ENCODE measurements around the gene DLGAP1. TPM values are rescaled to one million over a fixed set of nuclear protein-coding genes. Genes with fewer than 3 reads are reported as not detected.

The DLGAP1 gene
- polyA plus RNA-seq, 1 of the 3 experiments (the other 2 are of a cell fraction): not detected

DNA sequence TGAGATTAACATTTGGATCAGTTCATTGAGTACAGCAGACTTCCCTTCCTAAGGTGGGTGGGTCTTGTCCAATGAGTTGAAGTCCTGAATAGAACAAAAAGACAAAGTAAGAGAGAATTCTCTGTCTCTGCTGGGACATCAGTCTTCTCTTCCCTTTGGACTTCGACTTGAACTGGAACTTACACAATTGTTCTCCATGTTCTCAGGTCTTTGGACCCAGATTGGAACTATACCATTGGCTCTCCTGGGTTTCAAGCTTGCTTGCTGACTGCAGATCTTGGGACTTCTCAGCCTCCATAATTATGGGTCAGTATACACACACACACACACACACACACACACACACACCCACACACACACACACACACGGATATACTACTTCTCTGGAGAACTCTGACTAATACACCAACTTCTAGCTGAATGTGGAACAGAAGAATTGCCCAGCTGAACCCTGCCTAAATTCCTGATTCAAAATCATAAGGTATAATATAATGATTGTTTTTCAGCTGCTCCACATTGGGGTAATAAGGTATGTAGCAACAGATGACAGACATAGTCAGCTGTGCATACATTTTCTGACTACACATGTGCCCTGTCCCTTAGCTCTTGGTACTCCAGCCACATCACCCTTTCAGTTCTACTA is 791.1 kb downstream of the DLGAP1 start:
- CTCF ChIA-PET: interaction anchor here (0.7 to 8.4 kb wide), 9 partner anchors 13 to 417 kb away, joined by 3 to 233 read pairs (median 11); partner anchors contain the start of gene MYL12A
- Histone ChIP-seq H3K9ac (no peak overlapping the region), H2AFZ (ENCODE audit: low read depth) (no peak overlapping the region), H3K9me2 (no peaks in the 10 kb centered on the region), H3K4me2 (no peak overlapping the region), H4K20me1 (ENCODE audit: insufficient read depth) (no peaks in the 10 kb centered on the region), H3K27me3 (ENCODE audit: insufficient read depth) (no peaks in the 10 kb centered on the region), H3K4me1 (ENCODE audit: control insufficient read depth in 1 of 2, insufficient read depth in 2 of 2, low read depth in 1 of 2, low read length in 1 of 2) (peaks cover 5 to 18% of the 10 kb centered on the region in 2 experiments; a peak in 2 of 4 replicates), H3K79me2 (ENCODE audit: insufficient read depth) (no peaks in the 10 kb centered on the region), H3K27ac (ENCODE audit: low read depth in 2 of 2, low read length in 1 of 2) (no peak overlapping the region), H3K9me3 (no peaks in the 10 kb centered on the region), H3K4me3 (ENCODE audit: low read depth in 2 of 2, low read length in 1 of 2) (no peak overlapping the region), H3K36me3 (replicated peaks in 1 of 2; ENCODE audit: control insufficient read depth in 1 of 2, insufficient read depth in 2 of 2, low read length in 1 of 2) (no peaks in the 10 kb centered on the region), H3F3A (replicated peaks; ENCODE audit: insufficient read depth) (no peaks in the 10 kb centered on the region)
- no peak for DNase-seq
- TF ChIP-seq RFX5 (IDR thresholded peaks at IDR 0.05; ENCODE audit: low read length) (no peak), TEAD4 (IDR thresholded peaks at IDR 0.05; ENCODE audit: borderline replicate concordance, insufficient read depth) (no peak), POLR2AphosphoS5 (IDR thresholded peaks at IDR 0.05; ENCODE audit: low read depth, low read length) (no peak), RXRA (IDR thresholded peaks at IDR 0.05; ENCODE audit: borderline replicate concordance, low read depth) (no peak), SMC3 (IDR thresholded peaks at IDR 0.05; ENCODE audit: low read depth, low read length) (no peak), MEF2A (IDR thresholded peaks at IDR 0.05; ENCODE audit: borderline replicate concordance, low read depth) (no peak), TAF1 (IDR thresholded peaks at IDR 0.05; ENCODE audit: borderline replicate concordance, low read depth, low read length) (no peak), FOXJ3 (CRISPR knock-in tag; IDR thresholded peaks at IDR 0.05) (no peak), RCOR1 (IDR thresholded peaks at IDR 0.05; ENCODE audit: low read length) (no peak), EZH2phosphoT487 (IDR thresholded peaks at IDR 0.05; ENCODE audit: borderline replicate concordance, low read depth) (no peak)
- TF ChIP-seq, protein P1, sequence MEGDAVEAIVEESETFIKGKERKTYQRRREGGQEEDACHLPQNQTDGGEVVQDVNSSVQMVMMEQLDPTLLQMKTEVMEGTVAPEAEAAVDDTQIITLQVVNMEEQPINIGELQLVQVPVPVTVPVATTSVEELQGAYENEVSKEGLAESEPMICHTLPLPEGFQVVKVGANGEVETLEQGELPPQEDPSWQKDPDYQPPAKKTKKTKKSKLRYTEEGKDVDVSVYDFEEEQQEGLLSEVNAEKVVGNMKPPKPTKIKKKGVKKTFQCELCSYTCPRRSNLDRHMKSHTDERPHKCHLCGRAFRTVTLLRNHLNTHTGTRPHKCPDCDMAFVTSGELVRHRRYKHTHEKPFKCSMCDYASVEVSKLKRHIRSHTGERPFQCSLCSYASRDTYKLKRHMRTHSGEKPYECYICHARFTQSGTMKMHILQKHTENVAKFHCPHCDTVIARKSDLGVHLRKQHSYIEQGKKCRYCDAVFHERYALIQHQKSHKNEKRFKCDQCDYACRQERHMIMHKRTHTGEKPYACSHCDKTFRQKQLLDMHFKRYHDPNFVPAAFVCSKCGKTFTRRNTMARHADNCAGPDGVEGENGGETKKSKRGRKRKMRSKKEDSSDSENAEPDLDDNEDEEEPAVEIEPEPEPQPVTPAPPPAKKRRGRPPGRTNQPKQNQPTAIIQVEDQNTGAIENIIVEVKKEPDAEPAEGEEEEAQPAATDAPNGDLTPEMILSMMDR (IDR thresholded peaks at IDR 0.05): no peak
- TF ChIP-seq, protein P2, sequence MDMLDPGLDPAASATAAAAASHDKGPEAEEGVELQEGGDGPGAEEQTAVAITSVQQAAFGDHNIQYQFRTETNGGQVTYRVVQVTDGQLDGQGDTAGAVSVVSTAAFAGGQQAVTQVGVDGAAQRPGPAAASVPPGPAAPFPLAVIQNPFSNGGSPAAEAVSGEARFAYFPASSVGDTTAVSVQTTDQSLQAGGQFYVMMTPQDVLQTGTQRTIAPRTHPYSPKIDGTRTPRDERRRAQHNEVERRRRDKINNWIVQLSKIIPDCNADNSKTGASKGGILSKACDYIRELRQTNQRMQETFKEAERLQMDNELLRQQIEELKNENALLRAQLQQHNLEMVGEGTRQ (IDR thresholded peaks at IDR 0.05; ENCODE audit: borderline replicate concordance, low read depth, low read length): no peak
- POLR2A ChIA-PET: interaction anchor here (1.3 kb wide), 1 partner anchor 380 kb away, joined by 3 read pairs; no protein-coding TSS in a partner anchor
- 100% methylated on average over 2 of the region's 2 CpGs for WGBS (ENCODE audit: low lambda C conversion rate)

GRCh38 chr18:3661989-3662388 is 793.1 kb downstream of the DLGAP1 start:
- Histone ChIP-seq H3K4me3 (ENCODE audit: low read depth in 2 of 2, low read length in 1 of 2) (no peak overlapping the region), H2AFZ (ENCODE audit: low read depth) (no peak overlapping the region), H3K9me3 (no peaks in the 10 kb centered on the region), H3K36me3 (replicated peaks in 1 of 2; ENCODE audit: control insufficient read depth in 1 of 2, insufficient read depth in 2 of 2, low read length in 1 of 2) (no peaks in the 10 kb centered on the region), H3F3A (replicated peaks; ENCODE audit: insufficient read depth) (no peaks in the 10 kb centered on the region), H3K27ac (ENCODE audit: low read depth in 2 of 2, low read length in 1 of 2) (no peak overlapping the region), H3K79me2 (ENCODE audit: insufficient read depth) (no peaks in the 10 kb centered on the region), H3K27me3 (ENCODE audit: insufficient read depth) (no peaks in the 10 kb centered on the region), H3K4me2 (no peak overlapping the region), H4K20me1 (ENCODE audit: insufficient read depth) (no peaks in the 10 kb centered on the region), H3K9me2 (no peaks in the 10 kb centered on the region), H3K9ac (no peak overlapping the region), H3K4me1 (ENCODE audit: control insufficient read depth in 1 of 2, insufficient read depth in 2 of 2, low read depth in 1 of 2, low read length in 1 of 2) (peaks cover 5 to 18% of the 10 kb centered on the region in 2 experiments; a peak in 2 of 4 replicates)
- TF ChIP-seq MEF2A (IDR thresholded peaks at IDR 0.05; ENCODE audit: borderline replicate concordance, low read depth): no peak
- TF ChIP-seq POLR2AphosphoS5 (IDR thresholded peaks at IDR 0.05; ENCODE audit: low read depth, low read length): no peak
- no peak for TF ChIP-seq TCF12 (IDR thresholded peaks at IDR 0.05)
- no peak for TF ChIP-seq SIN3A (IDR thresholded peaks at IDR 0.05; ENCODE audit: borderline replicate concordance, low read depth, low read length)
- 62% methylated on average over 1 of the region's 1 CpG for WGBS (ENCODE audit: low lambda C conversion rate)
- DNase-seq: no peak
- POLR2A ChIA-PET: no interaction called here
- CTCF ChIA-PET: interaction anchor here (0.7 to 8.4 kb wide), 4 partner anchors 66 to 382 kb away, joined by 3 to 233 read pairs (median 44); no protein-coding TSS in a partner anchor
